Gastrocnemius medialis (tissue), 4 donors: ENCODE results near the gene HAVCR2.

Source experiments
- CTCF ChIP-seq, 5 experiments: fragments of 450-650 bp in 3 of 5; fragments of 200-600 bp in 2 of 5; sonication (generic) in 2 of 5; IDR thresholded peaks in 4 of 5; conservative IDR thresholded peaks in 1 of 5; 1 replicate in 4 of 5; 2 replicates in 1 of 5; pipeline ENCODE4 v1.5.1; 2016 to 2019; ENCODE audit warnings: antibody characterized with exemption in 5 of 5, mild to moderate bottlenecking in 3 of 5, moderate library complexity in 3 of 5
- POLR2A ChIP-seq, 2 donors: fragments of 450-650 bp; IDR thresholded peaks; one replicate each; pipeline ENCODE4 v1.6.1; 2017; ENCODE audit warnings: antibody characterized with exemption in 2 of 2, mild to moderate bottlenecking in 2 of 2, moderate library complexity in 2 of 2

DNA sequence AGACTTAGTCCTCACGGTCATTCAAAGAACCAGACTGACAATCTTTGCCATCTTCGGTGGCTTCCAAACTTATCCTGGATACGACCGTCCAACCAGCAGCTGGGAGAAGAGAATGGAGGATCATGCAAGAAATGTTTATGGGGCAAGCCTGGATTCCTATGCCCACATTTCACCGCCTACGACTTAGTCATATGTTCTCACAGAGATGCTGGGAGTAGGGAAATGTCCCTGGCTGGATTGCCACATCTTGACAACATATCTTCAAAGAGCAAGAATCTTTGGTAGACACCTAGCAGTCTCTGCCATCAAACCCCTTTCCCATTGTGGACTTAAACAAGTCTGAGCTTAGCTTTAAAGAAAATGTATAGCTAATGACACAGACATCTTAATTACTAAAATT is 28.8 kb upstream of the HAVCR2 start:
- TF ChIP-seq CTCF (IDR thresholded peaks at IDR 0.05 in 4 of 5, conservative IDR thresholded peaks at IDR 0.05 in 1 of 5) (no peak), POLR2A (IDR thresholded peaks at IDR 0.05) (no peak)
